GM19372 (cell line): ENCODE measurements around the gene PJA1.

Experiments
- ATAC-seq: cut with Tn5 transposase; IDR thresholded peaks from one replicate; pipeline ENCODE4 v1.9.1; 2021; ENCODE audit warnings: mild to moderate bottlenecking, low read depth, moderate library complexity; ENCODE audit not compliant: unreplicated experiment

The PJA1 gene

GRCh38 chrX:69165087-69165651, at the start of gene PJA1:
PJA1 (minus strand) TSS chrX:69165453; CDS start chrX:69163073, 2,380 bp downstream.
- peak; percentile 95 for ATAC-seq

DNA sequence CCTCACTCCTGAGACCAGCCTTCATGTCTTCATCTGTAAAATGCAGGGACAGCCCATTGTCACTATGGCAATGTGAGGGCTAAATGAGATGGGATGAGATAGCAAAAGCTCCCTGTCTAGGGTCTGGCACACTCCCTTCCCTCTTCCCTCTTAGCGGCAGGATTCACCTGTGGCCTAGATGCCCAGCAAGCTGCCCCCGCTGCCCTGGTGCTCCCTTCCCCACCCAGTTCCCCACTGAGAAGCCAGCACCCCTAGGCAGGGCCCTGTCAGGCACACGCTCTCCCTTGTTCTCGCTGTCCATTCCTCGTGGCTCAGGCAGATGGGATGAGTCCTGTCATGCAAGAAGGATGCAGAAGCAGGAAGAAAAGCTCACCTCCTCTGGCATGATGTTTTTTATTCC, 49.2 kb upstream of the PJA1 start:
- ATAC-seq, result no peak

DNA sequence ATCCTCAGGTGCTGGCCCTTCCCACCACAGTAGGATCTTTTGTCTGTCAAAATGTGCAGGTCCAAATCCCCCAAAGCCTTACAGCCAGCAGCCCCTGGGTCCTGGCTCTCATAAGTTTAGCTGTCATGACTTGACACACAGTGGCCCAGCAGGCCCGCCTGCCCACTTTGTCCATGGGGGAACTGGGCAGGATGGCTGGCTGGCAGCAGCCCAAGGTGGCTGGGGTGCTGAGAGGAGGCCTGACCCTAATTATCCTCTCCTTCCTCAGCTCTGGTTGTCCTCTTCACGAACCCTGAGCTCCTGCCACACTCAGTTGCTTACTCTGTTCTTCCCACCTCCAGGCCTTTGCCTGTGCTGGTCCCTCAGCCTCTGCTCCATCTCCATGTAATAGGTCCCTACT, 46.4 kb upstream of the PJA1 start:
- ATAC-seq, result no peak

DNA sequence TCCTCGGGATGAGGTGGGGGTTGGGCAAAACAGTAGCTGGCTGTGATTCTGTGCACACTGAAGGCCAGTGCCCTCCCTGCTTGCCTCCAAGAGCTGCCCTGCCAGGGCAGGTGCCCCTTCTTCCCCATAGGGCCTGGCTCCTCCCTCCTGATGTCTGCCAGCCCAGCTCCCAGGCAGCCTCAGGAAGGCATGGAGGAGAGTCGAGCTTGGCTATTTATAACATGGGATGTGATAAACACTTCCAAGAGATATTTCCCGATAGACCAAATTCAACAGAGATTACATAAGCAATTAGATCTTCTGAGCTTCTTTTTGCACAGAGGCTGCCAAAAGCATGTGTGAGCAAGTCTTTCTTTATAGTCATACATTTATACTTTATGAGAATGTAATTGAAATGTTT, 45.3 kb upstream of the PJA1 start:
- no peak for ATAC-seq

DNA sequence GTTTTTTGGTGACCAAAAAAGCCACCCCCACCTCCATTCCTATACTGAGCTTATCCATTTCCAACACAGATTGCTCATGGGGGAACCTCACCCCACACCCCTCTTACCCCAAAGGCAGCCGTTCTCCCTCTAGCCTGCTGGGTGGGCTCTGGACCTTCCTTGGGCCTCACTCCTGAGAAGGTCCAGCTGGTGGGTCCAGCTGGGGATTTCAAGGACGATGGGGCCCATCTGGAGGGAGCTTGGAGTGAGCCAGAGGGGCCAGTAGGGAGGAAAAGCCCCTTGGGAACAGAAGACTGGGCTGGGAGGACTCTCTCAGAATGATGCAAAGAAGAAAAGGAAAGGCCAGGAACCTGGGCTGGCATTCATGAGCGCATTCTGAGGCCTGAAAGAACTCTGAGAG, 42.0 kb upstream of the PJA1 start:
- no peak for ATAC-seq

GRCh38 chrX:69203638-69204037, 38.4 kb upstream of the PJA1 start:
- ATAC-seq, result no peak

GRCh38 chrX:69197690-69198089, 32.4 kb upstream of the PJA1 start:
- ATAC-seq, result no peak

- no peak for ATAC-seq
Measured at GRCh38 chrX:69196666-69197065, 31.4 kb upstream of the PJA1 start.

- ATAC-seq, result no peak
Measured at GRCh38 chrX:69195810-69196209, 30.6 kb upstream of the PJA1 start.

DNA sequence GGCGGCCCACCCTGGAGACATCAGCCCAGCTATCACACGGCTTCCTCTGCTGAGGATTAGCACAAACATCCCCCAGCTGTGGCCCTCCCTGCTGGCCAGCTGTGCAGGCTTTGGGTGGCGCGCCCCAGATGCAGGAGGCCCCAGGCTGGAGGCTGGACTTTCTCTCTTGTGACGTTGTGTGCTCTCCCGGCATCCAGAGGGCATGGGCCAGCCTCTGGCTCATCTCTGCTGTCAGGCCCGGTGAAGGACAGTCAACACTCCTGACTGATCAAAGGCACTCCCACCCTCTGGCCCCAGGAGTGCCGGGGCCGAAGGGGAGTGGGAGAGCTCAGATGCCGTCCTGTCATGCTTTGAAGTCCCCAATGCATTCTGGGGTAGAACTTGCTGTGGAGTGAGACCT, 29.9 kb upstream of the PJA1 start:
- ATAC-seq, result no peak

- no peak for ATAC-seq
Measured at GRCh38 chrX:69192603-69193002, 27.4 kb upstream of the PJA1 start.

DNA sequence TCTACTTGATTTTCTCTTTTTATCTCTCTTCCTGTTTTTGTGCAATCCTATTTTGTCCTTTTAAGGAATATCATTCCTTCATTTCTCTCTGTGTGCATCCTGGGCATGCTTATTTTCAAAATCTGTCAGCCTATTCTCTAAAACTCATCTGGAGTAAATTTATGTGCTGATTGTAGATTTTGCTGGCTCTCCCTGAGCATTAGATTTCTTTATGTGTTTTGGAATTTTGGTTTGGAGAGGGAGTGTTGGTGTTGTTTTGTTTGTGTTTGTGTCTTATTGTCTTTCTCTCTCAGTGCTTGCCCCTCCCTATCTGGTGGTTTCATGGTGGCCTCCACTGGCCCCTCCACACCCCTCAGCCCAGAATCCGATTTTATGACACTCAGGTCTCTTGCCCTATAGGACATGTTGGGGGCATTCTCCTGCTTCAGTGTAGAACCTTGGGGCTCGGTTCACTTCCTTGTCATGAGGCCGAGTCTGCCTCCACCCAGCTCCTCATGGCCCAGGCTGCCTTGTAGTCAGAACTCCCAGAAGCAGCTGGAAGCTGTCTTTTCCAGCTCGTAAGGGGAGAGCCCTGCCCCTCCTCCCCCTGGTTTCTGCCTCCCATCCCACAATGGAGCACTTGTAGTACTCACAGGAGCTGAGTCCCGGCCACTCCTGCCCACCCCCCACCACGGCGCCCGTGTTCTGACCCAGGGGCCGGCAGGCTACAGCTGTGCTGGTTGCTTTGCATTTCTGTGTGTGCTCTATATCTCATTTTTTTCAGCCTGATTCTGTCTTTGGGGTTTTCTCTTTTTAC, 24.5 kb upstream of the PJA1 start:
- no peak for ATAC-seq

GRCh38 chrX:69186651-69187050, 21.4 kb upstream of the PJA1 start:
- ATAC-seq, result no peak

GRCh38 chrX:69185886-69186285, 20.6 kb upstream of the PJA1 start:
- ATAC-seq, result no peak

DNA sequence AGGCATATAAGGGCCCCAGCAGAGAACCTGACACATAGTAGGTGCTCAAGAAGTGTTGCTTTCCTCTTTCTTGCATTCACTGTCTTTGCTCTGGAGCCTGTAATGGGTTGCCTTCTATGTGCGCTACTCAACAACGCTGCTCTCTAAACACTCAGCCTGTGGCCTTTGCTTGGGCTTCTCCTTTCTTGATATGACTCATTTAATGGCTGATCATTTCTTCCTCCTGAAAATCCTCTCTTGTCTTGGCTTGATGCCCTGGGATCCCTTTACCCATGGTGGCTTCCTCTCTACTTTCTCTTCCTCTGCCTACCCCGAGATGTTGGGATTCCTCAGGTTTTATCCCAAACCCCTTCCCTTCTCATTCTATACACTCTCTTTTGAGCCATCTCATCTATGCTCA, 19.9 kb upstream of the PJA1 start:
- no peak for ATAC-seq

GRCh38 chrX:69182818-69183380, 17.6 kb upstream of the PJA1 start:
- no peak for ATAC-seq

- ATAC-seq, result no peak
Measured at GRCh38 chrX:69179380-69179911, 14.2 kb upstream of the PJA1 start.

- ATAC-seq, result no peak
Measured at GRCh38 chrX:69178592-69178991, 13.3 kb upstream of the PJA1 start.

DNA sequence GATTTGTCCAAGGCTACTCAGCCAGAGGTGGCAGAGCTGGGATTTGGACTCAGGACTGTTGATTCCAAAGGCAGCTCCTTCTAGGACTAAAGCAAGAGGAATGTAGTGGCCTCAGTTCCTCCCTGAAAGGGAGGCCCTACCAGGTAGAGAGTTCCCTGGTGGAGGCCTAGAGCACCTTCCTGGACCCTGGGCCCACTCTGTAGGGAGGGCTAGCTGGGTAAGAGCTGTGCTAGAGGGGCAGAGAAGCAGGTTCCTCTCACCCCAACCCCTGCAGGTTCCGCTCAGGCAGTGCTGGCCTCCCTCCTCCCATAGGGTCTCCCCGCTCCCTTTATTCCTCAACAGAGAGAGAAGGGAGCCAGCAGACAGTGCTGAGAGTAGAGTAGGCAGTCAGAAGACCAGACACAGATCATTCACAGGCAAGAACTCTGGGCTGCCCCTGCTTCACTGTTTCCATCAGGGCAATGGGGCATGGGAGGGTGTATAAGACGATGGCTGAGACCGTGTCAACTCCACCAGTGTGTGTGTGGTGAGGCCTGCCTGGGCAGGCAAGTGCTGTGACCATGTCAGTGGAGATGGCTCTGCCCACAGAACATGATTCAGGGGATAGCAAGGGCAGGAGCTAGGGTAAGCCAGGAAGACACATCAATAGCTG, 12.4 kb upstream of the PJA1 start:
- no peak for ATAC-seq

- ATAC-seq, result no peak
Measured at GRCh38 chrX:69176053-69176452, 10.8 kb upstream of the PJA1 start.

GRCh38 chrX:69173906-69174305, 8.7 kb upstream of the PJA1 start:
- ATAC-seq, result no peak
